ENCODE measurements around the gene ATP5PD. TPM values are rescaled to one million over a fixed set of nuclear protein-coding genes. Genes with fewer than 3 reads are reported as not detected.

Gene ATP5PD
- total RNA-seq, 1 donor from 2014 or later, result 100 TPM

- no peak for DNase-seq
Measured at GRCh38 chr17:74994440-74994839, 52.3 kb downstream of the ATP5PD start.

GRCh38 chr17:74992223-74992622 lies 54.5 kb downstream of the ATP5PD start:
- DNase-seq, result no peak

- DNase-seq, result no peak
Measured at GRCh38 chr17:74990581-74991105, 56.1 kb downstream of the ATP5PD start.

Small RNA genes lying within 50 kb of the gene (small RNA-seq; reads per million reads assigned to genes)
- gene AC111186.1 (not detected), gene RF00019 (not detected), gene RN7SL573P (not detected), gene RNU6-362P (not detected)

Other genes with a start within 250 kb of the ATP5PD start
- 0.47 TPM for gene GRIN2C, start 187.1 kb downstream of the ATP5PD start, total RNA-seq
- gene FDXR, start 174.0 kb downstream of the ATP5PD start, total RNA-seq, result 3.1 TPM
- 0.16 TPM for gene FADS6, start 153.3 kb downstream of the ATP5PD start, total RNA-seq
- 0.16 TPM for gene USH1G, start 123.7 kb downstream of the ATP5PD start, total RNA-seq
- gene OTOP2, start 122.7 kb downstream of the ATP5PD start, total RNA-seq, result not detected
- gene OTOP3, start 111.1 kb downstream of the ATP5PD start, total RNA-seq, result not detected
- 13.7 TPM for gene HID1, start 74.2 kb downstream of the ATP5PD start, total RNA-seq
- gene CDR2L, start 59.3 kb downstream of the ATP5PD start, total RNA-seq, result 4.5 TPM
- 8.0 TPM for gene MRPL58, start 34.3 kb downstream of the ATP5PD start, total RNA-seq
- 30.4 TPM for gene KCTD2, start 256 bp upstream of the ATP5PD start, total RNA-seq
- 1.4 TPM for gene SLC16A5, start 41.0 kb upstream of the ATP5PD start, total RNA-seq
- 3.0 TPM for gene ARMC7, start 63.0 kb upstream of the ATP5PD start, total RNA-seq
- 18.1 TPM for gene NT5C, start 84.8 kb upstream of the ATP5PD start, total RNA-seq
- gene JPT1, start 107.5 kb upstream of the ATP5PD start, total RNA-seq, result 548 TPM
- gene SUMO2, start 136.0 kb upstream of the ATP5PD start, total RNA-seq, result 264 TPM
- gene NUP85, start 158.7 kb upstream of the ATP5PD start, total RNA-seq, result 25.1 TPM
- gene GGA3, start 214.6 kb upstream of the ATP5PD start, total RNA-seq, result 17.6 TPM
- 29.5 TPM for gene MRPS7, start 214.9 kb upstream of the ATP5PD start, total RNA-seq
- 5.0 TPM for gene MIF4GD, start 224.3 kb upstream of the ATP5PD start, total RNA-seq
- 4.4 TPM for gene SLC25A19, start 242.5 kb upstream of the ATP5PD start, total RNA-seq

Data from occipital lobe (tissue), 3 donors.